IPS-11a (cell line): Measurements from ENCODE around the gene USP21.

ENCODE experiments used
- H3K4me3 ChIP-seq: one replicate; pipeline ENCODE4 v1.5.1; 2013; ENCODE audit warnings: low read depth, low read length, control low read depth

The USP21 gene

DNA sequence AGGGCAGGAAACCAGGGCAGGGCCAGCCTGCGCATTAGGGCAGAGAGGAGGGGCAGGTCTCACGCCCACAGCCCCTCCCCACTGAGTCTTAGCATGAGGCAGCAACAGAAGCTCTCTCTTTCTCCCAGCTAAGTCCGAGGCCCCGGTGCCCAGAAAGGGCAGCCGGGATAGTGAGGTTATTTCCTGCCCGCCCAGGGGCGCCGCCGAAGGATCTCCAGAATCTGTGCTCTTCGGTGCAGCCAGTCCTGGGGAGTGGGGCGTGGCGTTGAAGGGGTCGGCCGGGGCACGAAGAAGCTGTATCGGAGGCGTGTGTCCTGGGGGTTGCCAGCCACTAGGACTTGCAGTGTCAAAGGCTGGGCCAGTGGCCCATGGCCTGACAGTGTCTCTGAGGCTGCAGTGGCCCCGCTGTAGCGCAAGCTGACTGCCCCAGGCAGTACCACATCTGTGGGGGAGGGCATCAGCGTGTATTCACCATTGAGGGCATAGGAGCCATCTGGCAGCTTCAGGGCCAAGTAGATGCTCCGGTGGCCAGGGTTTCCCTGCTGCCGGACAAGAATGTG, 31.7 kb downstream of the USP21 start:
- H3K4me3 ChIP-seq: no peak overlapping the region

DNA sequence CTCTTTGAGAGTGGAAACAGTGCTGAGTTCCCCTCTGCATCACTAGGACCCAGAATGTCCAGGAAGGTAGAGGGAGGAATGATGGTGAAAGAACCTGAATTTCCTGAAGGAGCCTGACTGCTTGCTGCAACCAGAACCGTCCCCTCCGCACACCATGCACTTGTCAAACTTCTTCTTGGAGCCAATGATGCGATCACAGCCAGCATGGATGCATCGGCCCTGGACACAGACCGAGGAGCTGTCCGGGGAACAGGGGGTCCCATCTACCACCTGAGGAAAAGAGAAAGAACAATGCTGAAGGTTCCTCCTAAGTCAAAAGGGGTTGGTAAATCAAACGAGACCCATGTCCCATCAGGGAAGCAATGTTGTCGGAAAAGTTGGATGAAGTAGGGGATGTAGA, 32.7 kb downstream of the USP21 start:
- H3K4me3 ChIP-seq: no peak overlapping the region

DNA sequence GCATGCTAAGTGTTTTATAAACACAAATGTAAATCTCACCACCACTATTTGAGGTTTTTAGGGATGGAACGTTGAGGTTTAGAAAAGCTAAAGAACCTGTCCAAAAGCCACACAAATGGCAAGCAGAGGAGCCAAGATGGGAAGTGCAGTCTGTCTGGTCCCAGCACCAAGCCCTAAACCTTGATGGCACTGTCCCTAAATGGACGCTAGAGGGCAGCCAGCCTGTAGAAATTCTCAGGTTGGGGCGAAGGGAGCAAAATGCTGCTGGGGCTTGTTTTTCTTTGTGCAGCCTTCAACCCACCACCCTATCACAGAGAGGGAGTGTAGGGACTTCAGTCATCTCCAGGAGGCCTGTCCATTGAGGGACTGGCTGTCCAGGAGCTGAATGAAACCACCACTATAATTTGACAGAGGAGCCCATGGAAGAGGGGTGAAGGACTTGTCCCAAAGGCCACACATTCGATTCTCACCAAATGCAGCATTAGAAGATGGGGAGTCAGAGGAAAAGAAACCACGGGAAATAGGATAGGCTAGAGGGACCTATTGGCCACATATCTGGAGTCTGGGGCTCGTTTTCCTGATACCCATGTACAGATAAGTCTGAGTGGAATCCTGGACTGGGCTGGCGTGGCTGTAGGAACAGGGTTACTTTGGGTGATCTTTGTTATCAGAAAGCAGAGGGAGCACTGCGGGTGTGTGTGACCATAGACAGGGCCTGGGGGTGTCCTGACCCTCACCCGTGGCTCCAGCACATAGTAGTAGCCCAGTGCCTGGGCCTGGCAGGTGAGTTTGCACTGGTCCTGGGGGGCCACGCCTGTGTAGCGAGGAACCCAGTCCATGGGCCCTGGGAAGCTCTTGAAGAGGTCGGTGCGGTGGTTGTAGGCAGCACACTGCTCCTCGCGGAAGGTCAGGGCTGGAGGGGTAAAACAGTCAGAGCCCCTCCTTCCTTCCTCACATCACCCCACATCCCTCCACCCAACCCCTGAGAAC, 33.5 kb downstream of the USP21 start:
- no peak overlapping the region for H3K4me3 ChIP-seq

- H3K4me3 ChIP-seq: no peak overlapping the region
These were observed 34.4 kb downstream of the USP21 start for GRCh38 chr1:161193561-161194235.

- H3K4me3 ChIP-seq: no peak overlapping the region
These were observed 35.9 kb downstream of the USP21 start for GRCh38 chr1:161195171-161195570.

GRCh38 chr1:161196111-161196510, 36.8 kb downstream of the USP21 start:
- no peak overlapping the region for H3K4me3 ChIP-seq

DNA sequence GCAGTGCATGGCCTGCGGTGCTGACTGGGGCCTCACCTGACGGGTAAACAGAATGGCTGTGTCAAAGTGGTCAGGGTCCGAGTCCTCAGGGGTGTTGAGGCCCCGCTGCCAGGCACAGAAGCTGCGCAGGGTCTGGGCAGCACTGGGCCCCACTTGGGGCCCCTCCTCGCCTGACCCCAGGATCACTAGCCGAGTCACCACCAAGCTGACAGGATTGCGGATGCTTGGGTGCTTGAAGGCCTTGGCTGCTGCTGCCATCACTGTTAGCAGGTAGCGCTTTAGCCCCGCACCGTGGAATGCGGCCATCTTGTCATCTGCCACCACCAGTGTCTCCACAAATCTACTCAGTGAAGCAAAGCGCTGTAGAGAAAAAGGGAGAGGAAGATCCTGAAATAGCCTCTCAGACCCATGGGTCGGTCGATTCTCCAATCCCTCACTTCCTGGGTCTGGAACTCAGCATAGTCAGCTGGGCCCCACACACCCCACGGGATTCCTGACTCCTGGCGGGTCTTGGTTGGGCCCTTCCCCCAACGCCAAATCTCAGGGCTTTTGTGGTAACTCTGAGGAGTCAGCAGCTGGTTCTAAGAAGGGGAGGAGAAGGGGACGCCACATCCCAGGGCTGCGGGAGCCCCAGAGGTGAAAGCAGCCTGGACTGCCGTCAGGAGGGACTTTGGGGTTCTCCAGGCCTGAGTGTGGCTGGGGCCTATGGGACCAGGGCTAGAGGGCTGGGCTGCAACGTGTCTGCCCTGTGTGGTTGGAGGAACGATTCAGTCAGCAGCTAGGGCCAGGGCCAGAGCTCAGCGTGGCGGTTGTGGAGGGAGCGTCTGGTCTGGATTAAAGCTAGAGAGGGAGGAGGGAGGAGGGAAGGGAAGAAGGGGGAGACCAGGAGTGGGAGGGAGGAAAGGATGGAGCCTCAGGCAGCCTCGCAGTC, 37.5 kb downstream of the USP21 start:
- H3K4me3 ChIP-seq: no peak overlapping the region

- peak overlapping the region; percentile 8 for H3K4me3 ChIP-seq
These were observed 38.4 kb downstream of the USP21 start for GRCh38 chr1:161197560-161198193.

DNA sequence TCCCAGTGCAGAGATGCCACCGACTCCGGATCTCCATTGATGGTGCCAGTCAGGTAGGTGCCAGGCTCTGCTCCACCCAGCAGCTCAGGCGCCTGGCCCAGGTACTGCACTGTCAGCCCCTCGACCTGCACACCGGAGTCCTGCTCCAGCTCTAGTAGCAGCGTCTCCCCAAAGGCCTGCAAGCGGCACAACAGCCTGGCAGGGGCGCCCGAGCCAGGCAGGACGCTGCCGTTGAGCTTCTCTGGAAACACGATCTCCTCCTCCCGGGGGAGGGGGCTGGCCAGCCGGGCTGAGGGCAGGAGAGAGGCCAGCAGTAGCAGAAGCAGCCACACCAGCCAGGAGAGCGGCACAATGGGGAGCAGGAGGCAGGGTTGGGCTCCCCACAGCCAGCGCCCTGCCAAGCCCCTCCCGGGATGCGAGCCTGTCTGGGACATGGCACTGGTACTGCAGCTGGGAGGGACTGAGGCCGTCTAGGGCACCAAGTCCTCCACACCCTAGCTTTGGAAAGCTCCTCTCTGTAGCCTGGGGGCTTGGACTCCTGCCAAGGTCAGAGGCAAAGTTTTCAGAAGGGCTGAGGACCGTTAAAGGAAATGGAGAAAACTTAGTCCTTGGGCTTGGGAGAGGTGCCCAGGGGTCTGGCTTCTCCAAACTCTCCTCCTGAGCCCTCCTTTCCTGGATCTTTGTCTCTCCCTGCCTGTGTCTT, 39.0 kb downstream of the USP21 start:
- no peak overlapping the region for H3K4me3 ChIP-seq

- no peak within 1 kb of the TSS for H3K4me3 ChIP-seq
These were observed 39.7 kb downstream of the USP21 start, which contains the start of gene ADAMTS4 for GRCh38 chr1:161198897-161199431. Gene ADAMTS4, minus strand, starts transcription at chr1:161199054. Its CDS starts 427 bp downstream, at chr1:161198627.

DNA sequence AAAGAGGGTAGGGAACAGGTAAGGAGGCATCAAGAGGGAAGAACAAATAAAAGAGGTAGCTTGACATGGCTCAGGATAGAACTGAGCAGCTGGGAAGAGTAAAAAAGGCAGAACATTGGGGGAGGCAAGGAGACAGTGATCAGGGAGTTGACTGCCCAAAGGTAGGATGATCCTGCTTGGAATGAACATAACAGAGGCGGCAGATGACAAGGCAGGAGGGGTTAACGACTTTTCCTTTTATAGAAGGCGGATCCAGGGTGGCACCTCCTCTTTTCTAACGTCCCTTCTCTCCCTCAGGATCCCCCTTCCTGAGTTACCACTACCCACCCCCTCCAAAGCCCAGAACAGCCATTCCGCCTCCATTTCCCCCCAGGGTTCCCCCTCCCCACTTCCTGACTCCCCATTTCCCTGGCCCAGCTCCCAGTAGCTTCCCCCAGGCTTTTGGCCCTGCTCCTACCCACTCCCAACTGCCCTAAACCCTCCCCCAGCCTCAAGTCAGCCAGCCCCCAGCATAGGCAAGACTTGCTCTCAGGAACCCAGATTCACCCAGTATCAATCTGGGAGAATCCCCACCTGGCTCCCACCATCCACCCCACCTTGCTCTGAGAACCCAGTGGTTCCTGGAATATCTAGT, 40.3 kb downstream of the USP21 start:
- H3K4me3 ChIP-seq: no peak overlapping the region

- no peak overlapping the region for H3K4me3 ChIP-seq
These were observed 41.2 kb downstream of the USP21 start for GRCh38 chr1:161200421-161200991.

DNA sequence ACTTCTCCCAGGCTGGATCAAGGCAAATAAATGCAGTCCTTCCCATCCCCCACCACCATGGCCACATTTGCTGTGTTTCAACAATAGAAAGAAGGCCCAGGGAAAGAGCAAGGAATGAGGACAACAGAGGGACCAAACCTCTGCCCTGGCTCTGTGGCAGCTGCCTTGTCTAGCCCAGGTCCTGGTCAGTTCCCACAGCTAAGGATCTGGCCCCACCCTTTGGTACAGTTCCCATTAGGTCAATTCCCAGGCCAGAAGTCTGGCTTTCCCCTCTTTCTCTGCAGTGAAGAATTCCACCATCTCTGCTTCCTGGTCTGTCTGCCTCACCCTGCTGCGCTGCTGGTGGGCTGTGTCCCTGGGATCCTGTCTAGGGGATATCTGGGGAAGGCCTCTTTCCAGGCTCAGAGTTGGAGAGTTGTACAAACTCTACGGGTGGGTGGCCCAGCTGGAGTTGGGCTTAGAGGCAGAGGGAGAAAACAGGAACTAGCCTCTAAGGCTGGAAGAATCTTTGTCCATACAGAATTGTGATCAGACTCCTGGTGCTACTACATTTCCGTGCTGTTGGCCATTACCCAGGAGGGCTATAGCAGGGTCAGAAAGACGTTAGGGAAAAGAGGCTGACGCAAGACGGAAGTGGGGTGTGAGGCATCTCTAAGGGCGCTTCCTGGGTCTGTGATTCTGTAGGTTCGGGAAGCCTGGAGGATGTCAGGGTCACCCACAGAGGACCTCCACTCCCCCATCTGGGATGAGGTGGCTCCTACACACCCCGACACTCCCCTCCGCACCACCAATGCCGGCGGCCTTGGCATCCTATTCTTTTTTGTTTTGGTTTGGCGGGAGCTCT, 41.9 kb downstream of the USP21 start:
- H3K4me3 ChIP-seq: peak overlapping the region; percentile 8

DNA sequence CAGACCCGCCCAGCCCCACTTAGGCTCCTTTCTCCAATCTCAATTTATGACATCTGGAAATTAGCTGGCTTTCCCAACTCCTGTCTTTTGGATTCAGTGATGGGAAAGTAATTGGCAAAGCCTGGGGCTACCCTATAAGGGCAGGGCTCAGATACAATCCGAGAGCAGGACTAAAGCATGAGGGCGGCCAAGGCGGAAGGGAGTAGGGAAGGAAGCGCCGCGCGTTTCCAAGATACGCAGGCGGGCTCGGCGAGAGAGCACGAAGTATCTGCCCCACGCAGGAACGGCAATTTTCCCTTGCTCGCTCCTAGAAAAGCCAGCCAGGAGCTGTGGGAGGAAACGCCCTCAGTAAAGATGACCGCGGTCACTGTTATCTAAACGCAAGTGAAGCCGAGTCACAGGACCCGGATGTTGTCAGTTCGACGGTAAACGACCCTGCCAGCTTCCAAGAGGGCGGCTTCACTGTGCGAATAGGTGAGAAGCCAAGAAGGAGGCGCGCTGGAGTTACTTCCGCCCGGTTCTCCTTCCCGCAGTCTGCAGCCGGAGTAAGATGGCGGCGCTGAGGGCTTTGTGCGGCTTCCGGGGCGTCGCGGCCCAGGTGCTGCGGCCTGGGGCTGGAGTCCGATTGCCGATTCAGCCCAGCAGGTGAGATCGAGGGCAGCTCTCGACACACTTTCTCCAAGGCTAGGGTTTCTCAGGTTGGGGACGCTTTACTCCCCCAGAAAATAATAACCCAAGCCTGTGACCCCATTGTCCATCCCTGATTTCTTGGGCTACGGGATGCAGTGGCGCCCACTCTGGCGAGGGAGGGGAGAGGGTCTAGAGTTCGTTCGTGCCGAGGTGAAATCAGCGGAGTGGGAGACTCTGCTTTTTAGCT, 42.8 kb downstream of the USP21 start, which contains the start of gene NDUFS2:
NDUFS2 (plus strand) TSS at position 532 of the 877 bp plus-strand sequence; CDS start at position 551, 19 bp downstream.
- H3K4me3 ChIP-seq: peak within 1 kb of the TSS; percentile 72

DNA sequence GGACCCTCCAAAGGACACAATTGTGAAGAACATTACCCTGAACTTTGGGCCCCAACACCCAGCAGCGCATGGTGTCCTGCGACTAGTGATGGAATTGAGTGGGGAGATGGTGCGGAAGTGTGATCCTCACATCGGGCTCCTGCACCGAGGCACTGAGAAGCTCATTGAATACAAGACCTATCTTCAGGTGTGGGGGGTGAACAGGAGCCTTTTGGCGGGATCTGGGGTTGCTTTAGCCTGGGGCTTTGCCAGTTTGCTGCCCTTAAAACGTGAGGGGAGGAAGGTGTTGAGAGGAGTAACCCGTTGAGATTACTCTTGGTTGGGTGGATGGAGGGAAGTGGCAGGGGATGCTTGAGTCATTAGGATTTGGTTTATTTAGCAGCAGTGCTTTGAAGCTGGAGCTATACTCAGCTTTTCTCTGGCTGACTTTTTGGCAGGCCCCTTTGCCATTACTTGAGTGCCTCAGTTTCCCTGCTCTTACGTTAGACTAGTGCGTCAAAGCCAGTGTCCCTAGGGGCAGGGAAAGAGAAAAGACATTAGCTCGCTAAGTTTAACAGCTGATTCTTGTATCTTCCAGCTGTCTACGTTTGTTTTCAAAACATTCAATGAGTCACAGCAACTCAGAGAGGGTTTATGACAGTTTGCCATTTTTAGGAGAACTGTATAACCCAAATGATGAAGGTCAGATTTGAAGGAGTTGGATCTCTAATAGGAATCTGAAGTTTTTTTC, 47.3 kb downstream of the USP21 start:
- no peak overlapping the region for H3K4me3 ChIP-seq

DNA sequence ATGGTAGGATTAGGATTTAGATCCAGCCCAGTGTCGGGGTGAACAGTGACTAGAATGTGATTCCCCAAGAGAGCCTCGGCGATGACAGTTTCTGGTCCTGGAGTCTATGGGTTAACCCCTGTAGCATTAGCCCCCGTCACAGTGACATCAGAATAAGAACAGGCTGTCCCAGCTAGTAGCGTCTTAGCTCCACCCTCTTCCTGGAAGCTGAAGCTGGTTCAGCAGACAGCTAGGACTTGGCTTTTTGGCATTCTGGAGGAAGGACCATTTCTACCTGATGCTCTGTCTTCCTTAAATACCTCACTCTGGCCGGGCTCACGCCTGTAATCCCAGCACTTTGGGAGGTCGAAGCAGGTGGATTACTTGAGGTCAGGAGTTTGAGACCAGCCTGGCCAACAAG, 47.9 kb downstream of the USP21 start:
- no peak overlapping the region for H3K4me3 ChIP-seq
